Brain microvascular endothelial cell (primary cell): Measurements from ENCODE around the gene USO1.
"Not testable (repeated sequence)": the region's sequence is repeated elsewhere in the genome, so short reads cannot be mapped to it uniquely, and the experiment has no call there.

Source experiments
- DNase-seq: peaks from one replicate; pipeline ENCODE4 v3.0.0-alpha.2; 2020
- H3K27ac ChIP-seq: fragments of 250-450 bp; sonication (Bioruptor Pico); 2 replicates; pipeline ENCODE4 v1.5.1; 2020; ENCODE audit warnings: mild to moderate bottlenecking, moderate library complexity
- H3K27me3 ChIP-seq: fragments of 250-450 bp; sonication (Bioruptor Pico); replicated peaks from 2 replicates; pipeline ENCODE4 v1.5.1; 2020; ENCODE audit warnings: mild to moderate bottlenecking
- H3K36me3 ChIP-seq: fragments of 250-450 bp; sonication (Bioruptor Pico); replicated peaks from 2 replicates; pipeline ENCODE4 v1.5.1; 2020; ENCODE audit warnings: mild to moderate bottlenecking
- H3K4me3 ChIP-seq: 2 replicates; pipeline ENCODE4 v1.5.1; 2011; ENCODE audit warnings: low read depth, mild to moderate bottlenecking, control low read depth, low read length, moderate library complexity
- CTCF ChIP-seq: IDR thresholded peaks from 2 replicates; pipeline ENCODE4 v1.5.1; 2011; ENCODE audit warnings: low read depth, mild to moderate bottlenecking, moderate library complexity, low read length, control low read depth, inconsistent platforms; ENCODE audit errors: missing control alignments
- in situ Hi-C: cut with HindIII; loops from 2 replicates; pipeline ENCODE4 v1.10.0; 2017; ENCODE audit warnings: low sequenced_read_pairs, low pct_ligation_motif_present

USO1 gene

GRCh38 chr4:75683482-75684155 lies 40.8 kb upstream of the USO1 start:
- Histone ChIP-seq H3K4me3 (no peak overlapping the region), H3K27ac (no peak overlapping the region), H3K27me3 (no peaks in the 10 kb centered on the region), H3K36me3 (no peaks in the 10 kb centered on the region)
- TF ChIP-seq CTCF = no peak
- no peak for DNase-seq
- in situ Hi-C loops = no loop called here

GRCh38 chr4:75685546-75686189 lies 38.7 kb upstream of the USO1 start:
- in situ Hi-C loops = no loop called here
- H3K27ac ChIP-seq = no peak overlapping the region

GRCh38 chr4:75686346-75686745 lies 38.0 kb upstream of the USO1 start:
- in situ Hi-C loops = no loop called here
- Histone ChIP-seq H3K27ac (no peak overlapping the region), H3K27me3 (no peaks in the 10 kb centered on the region), H3K36me3 (no peaks in the 10 kb centered on the region), H3K4me3 (no peak overlapping the region)
- TF ChIP-seq CTCF = no peak
- no peak for DNase-seq

More at GRCh38 chr4:75685546-75686189, 38.7 kb upstream of the USO1 start:
- no peak for DNase-seq
- Histone ChIP-seq H3K4me3 (no peak overlapping the region), H3K27me3 (no peaks in the 10 kb centered on the region), H3K36me3 (no peaks in the 10 kb centered on the region)
- no peak for TF ChIP-seq CTCF

GRCh38 chr4:75687125-75687524 lies 37.3 kb upstream of the USO1 start:
- H3K27me3 ChIP-seq, H3K27ac ChIP-seq, H3K4me3 ChIP-seq, DNase-seq, in situ Hi-C loops, H3K36me3 ChIP-seq: not testable (repeated sequence)

- DNase-seq, H3K27me3 ChIP-seq, in situ Hi-C loops, H3K4me3 ChIP-seq, H3K36me3 ChIP-seq, H3K27ac ChIP-seq: not testable (repeated sequence)
Observed at GRCh38 chr4:75692066-75692465, 32.3 kb upstream of the USO1 start.

- H3K36me3 ChIP-seq = no peaks in the 10 kb centered on the region
- no peak for TF ChIP-seq CTCF
- in situ Hi-C loops = no loop called here
- DNase-seq = no peak
- no peak overlapping the region for H3K4me3 ChIP-seq
- no peaks in the 10 kb centered on the region for H3K27me3 ChIP-seq
- no peak overlapping the region for H3K27ac ChIP-seq
Observed at GRCh38 chr4:75696071-75696470, 28.3 kb upstream of the USO1 start.

GRCh38 chr4:75696581-75696980 lies 27.8 kb upstream of the USO1 start:
- TF ChIP-seq CTCF = no peak
- Histone ChIP-seq H3K4me3 (no peak overlapping the region), H3K36me3 (no peaks in the 10 kb centered on the region), H3K27me3 (no peaks in the 10 kb centered on the region), H3K27ac (no peak overlapping the region)
- DNase-seq = no peak
- in situ Hi-C loops = no loop called here
